Keratinocyte (primary cell): ENCODE data around the gene TAF1C.

Experiments used
- EZH2 ChIP-seq: IDR thresholded peaks from one replicate; pipeline ENCODE4 v1.6.1; 2012; ENCODE audit warnings: inconsistent platforms, mild to moderate bottlenecking, low read length, moderate library complexity
- TF ChIP-seq, protein P1 (sequence below), 3 experiments: IDR thresholded peaks in 1 of 3; conservative IDR thresholded peaks in 1 of 3; optimal IDR thresholded peaks in 1 of 3; 2 replicates in 2 of 3; 3 replicates in 1 of 3; pipeline versions ENCODE3 to v1.5.1; 2011; ENCODE audit warnings: low read length in 3 of 3, mild to moderate bottlenecking in 3 of 3, moderate library complexity in 2 of 3, control low read depth in 1 of 3, inconsistent platforms in 1 of 3; ENCODE audit not compliant: insufficient read depth in 2 of 3; ENCODE audit errors: extremely low read depth in 1 of 3

DNA sequence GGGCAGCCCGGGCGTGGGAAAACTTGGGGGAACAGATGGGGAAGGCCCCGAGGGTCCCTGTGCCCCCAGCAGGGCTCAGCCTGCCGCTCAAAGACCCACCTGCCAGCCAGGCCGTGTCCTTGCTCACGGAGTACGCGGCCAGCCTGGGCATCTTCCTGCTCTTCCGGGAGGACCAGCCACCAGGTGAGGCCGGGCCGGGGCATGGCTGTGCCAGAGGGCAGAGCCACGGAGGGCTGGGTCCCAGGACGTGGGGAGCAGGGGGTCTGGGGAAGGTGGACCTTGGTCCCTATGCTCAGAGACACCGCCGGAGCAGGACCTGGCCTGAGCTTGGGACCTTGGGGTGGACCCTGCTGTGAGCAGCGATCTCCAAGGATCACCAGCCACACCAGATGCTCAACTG lies 4.6 kb upstream of the TAF1C start:
- TF ChIP-seq, protein P1, sequence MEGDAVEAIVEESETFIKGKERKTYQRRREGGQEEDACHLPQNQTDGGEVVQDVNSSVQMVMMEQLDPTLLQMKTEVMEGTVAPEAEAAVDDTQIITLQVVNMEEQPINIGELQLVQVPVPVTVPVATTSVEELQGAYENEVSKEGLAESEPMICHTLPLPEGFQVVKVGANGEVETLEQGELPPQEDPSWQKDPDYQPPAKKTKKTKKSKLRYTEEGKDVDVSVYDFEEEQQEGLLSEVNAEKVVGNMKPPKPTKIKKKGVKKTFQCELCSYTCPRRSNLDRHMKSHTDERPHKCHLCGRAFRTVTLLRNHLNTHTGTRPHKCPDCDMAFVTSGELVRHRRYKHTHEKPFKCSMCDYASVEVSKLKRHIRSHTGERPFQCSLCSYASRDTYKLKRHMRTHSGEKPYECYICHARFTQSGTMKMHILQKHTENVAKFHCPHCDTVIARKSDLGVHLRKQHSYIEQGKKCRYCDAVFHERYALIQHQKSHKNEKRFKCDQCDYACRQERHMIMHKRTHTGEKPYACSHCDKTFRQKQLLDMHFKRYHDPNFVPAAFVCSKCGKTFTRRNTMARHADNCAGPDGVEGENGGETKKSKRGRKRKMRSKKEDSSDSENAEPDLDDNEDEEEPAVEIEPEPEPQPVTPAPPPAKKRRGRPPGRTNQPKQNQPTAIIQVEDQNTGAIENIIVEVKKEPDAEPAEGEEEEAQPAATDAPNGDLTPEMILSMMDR (optimal IDR thresholded peaks at IDR 0.05 in 1 of 3, IDR thresholded peaks at IDR 0.05 in 1 of 3, conservative IDR thresholded peaks at IDR 0.05 in 1 of 3; ENCODE audit: extremely low read depth in 1 of 3, insufficient read depth in 2 of 3, low read length in 3 of 3), result no peak
- no peak for TF ChIP-seq EZH2
